ENCODE data around the gene C13orf46.
"Not testable (repeated sequence)": the region's sequence is repeated elsewhere in the genome, so short reads cannot be mapped to it uniquely, and the experiment has no call there.

Gene C13orf46

DNA sequence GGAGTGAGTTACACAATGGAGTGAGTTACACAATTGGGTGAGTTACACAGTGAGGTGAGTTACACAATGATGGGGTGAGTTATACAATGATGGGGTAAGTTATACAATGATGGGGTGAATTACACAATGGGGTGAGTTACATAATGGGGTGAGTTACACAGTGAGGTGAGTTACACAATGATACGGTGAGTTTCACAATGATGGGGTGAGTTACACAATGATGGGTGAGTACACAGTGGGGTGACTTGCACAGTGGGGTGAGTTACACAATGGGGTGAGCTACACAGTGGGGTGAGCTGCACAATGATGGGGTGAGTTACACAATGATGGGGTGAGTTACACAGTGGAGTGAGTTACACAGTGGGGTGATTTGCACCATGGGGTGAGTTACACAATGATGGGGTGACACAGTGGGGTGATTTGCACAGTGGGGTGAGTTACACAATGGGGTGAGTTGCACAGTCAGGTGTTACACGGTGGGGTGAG, 57.5 kb downstream of the C13orf46 start:
- POLR2A ChIA-PET, result no interaction called here
- CTCF ChIA-PET, result no interaction called here
- no peak for DNase-seq (ENCODE audit: extremely low spot score)

DNA sequence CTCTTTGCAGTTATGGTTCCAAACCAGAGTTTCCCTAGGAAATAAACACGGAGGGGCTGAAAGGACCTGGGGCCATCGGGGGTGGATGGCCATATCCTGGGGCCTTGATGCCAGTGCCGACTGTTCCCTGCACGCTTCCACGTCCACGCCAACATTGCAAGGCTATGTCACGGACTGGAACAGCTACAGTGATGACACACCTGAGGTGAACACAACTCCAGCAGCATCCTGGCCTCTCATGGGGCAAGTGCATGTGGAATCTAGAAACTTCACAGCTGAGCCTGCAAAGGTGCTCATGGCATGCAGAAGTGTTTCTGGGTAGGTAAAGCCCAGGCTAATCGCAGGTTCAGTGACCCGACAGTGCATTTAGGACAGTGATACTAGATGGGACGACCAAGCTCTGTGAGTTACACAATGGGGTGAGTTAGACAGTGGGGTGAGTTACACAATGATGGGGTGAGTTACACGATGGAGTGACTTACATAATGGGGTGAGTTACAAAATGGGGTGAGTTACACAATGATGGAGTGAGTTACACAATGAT, 58.0 kb downstream of the C13orf46 start:
- ChIA-PET CTCF (no interaction called here), POLR2A (no interaction called here)
- no peak for DNase-seq (ENCODE audit: extremely low spot score)
- no peak for TF ChIP-seq HDGF (IDR thresholded peaks at IDR 0.05; ENCODE audit: borderline replicate concordance)
- TF ChIP-seq ELF4 (IDR thresholded peaks at IDR 0.05), result no peak
- TF ChIP-seq ARNT (IDR thresholded peaks at IDR 0.05), result no peak

More for the DNA sequence above, 57.5 kb downstream of the C13orf46 start:
- TF ChIP-seq ARNT (IDR thresholded peaks at IDR 0.05) (no peak), ELF4 (IDR thresholded peaks at IDR 0.05) (no peak), FOXA1 (IDR thresholded peaks at IDR 0.05) (no peak)

DNA sequence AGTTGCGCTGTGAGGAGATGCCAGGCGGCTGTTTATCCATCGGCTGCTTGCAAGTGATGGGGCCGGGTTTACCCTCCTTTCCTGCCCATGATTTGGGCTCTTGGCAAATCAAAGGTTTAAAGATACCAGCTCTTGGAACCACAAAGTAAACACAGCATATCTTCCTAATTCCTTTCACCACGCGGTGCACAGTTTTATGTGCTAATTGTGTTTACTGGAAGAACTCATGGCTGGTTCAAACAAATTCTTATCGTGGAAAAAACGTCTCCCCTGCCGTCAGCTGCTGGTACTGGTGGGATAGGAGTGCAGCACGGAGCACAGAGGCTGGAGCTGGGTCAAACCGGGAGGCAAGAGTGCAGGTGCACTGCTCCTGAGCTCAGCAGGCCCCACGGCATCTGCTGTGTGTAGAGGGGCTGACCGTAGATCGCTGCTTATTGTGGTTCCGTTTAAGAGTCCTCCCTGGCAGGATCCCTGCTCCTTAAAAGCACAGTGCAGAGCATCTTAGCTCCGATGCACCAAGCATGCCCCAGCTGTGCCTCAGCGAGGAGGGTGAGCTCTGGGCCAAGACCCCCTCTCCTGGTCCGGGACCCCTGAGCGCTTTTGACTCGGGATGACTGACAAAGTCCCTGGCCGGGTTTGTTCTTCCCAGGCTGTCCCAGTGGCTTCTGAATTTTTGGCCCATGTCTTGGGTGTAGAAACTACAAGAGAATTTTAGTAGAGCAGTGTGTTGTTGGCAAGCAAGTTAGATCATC, 58.7 kb downstream of the C13orf46 start:
- TF ChIP-seq ELF4 (IDR thresholded peaks at IDR 0.05), result no peak
- no peak for TF ChIP-seq PKNOX1 (IDR thresholded peaks at IDR 0.05)
- TF ChIP-seq FOXA1 (IDR thresholded peaks at IDR 0.05), result no peak
- TF ChIP-seq SP1 (IDR thresholded peaks at IDR 0.05), result no peak
- TF ChIP-seq SUZ12 (IDR thresholded peaks at IDR 0.05), result no peak
- no peak for TF ChIP-seq HDGF (IDR thresholded peaks at IDR 0.05; ENCODE audit: borderline replicate concordance)
- TF ChIP-seq FOXK2 (IDR thresholded peaks at IDR 0.05), result no peak
- TF ChIP-seq BHLHE40 (IDR thresholded peaks at IDR 0.05; ENCODE audit: borderline replicate concordance), result no peak
- TF ChIP-seq ARNT (IDR thresholded peaks at IDR 0.05), result no peak
- no peak for TF ChIP-seq ZNF384 (IDR thresholded peaks at IDR 0.05)
- TF ChIP-seq TARDBP (IDR thresholded peaks at IDR 0.05), result no peak
- ChIA-PET CTCF (no interaction called here), POLR2A (no interaction called here)
- DNase-seq (ENCODE audit: extremely low spot score), result no peak

- no peak for DNase-seq (ENCODE audit: extremely low spot score)
- TF ChIP-seq SUZ12 (IDR thresholded peaks at IDR 0.05), result no peak
- TF ChIP-seq PKNOX1 (IDR thresholded peaks at IDR 0.05), result no peak
- TF ChIP-seq FOXK2 (IDR thresholded peaks at IDR 0.05), result no peak
- TF ChIP-seq TARDBP (IDR thresholded peaks at IDR 0.05), result no peak
- no peak for TF ChIP-seq CTBP1 (IDR thresholded peaks at IDR 0.05; ENCODE audit: borderline replicate concordance)
- TF ChIP-seq ZNF384 (IDR thresholded peaks at IDR 0.05), result no peak
- TF ChIP-seq NFRKB (IDR thresholded peaks at IDR 0.05), result no peak
- POLR2A ChIA-PET, result no interaction called here
- CTCF ChIA-PET, result no interaction called here
Measured at GRCh38 chr13:113914333-113915011, 59.4 kb downstream of the C13orf46 start.

DNA sequence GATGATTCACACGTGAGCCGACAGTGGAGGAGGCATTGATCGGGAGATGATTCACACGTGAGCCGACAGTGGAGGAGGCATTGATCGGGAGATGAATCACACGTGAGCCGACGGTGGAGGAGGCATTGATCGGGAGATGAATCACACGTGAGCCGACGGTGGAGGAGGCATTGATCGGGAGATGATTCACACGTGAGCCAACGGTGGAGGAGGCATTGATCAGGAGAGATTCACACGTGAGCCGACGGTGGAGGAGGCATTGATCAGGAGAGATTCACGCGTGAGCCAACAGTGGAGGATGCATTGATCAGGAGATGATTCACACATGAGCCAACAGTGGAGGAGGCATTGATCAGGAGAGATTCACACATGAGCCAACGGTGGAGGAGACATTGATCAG, 60.0 kb downstream of the C13orf46 start:
- POLR2A ChIA-PET; CTCF ChIA-PET; DNase-seq (ENCODE audit: extremely low spot score): not testable (repeated sequence)

GRCh38 chr13:113913408-113913807, 60.5 kb downstream of the C13orf46 start:
- CTCF ChIA-PET; POLR2A ChIA-PET; DNase-seq (ENCODE audit: extremely low spot score): not testable (repeated sequence)

- no peak for DNase-seq (ENCODE audit: extremely low spot score)
Measured at GRCh38 chr13:113912596-113912995, 61.3 kb downstream of the C13orf46 start.

DNA sequence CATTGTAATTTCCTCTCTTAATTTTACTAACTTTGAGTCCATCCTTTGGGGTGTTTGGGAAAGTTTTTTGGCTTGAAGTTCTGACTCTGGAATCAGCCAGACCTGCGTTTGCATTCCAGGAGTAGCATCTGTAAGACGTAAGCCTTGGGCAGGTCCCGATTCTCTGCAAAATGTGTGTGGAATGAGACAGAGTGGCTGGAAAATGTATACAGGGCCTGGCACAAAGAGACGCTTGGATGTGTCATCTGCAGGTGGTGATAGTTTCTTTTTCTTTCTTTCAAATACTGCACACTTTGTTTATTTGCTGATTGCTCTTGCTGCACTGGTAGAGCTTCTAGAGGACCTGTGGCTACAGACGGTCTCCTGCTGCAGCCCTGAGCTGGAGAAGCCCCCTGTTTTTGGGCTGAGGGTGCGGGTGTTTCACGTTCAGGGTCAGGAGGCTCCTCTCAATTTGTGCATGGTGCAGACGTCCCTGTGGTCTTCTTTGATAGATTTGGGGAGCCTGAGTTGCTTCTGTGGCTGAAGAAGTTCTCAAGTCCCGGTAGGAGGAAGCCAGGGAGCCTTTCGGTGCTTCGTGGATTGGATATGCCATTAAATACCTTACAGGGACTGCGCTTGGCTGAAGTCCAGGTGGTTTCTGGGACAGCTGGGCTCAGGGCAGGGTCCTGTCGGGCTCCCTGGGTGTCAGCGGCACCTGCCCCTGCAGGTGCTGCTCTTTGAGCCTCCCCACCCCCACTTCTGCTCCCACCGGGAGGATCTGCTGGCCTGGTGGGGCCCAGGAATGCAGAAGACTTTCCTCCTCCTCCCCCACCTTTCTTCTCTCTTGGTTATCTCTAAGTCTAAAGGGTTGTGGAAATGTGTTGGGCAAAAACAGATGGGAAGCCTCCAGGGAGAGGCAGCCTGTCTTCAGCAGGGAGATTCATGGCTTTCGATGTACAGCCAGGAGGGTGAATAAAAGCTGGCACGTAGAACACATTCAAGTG, 66.0 kb downstream of the C13orf46 start:
- ChIA-PET POLR2A (no interaction called here), CTCF (no interaction called here)
- no peak for DNase-seq (ENCODE audit: extremely low spot score)
- TF ChIP-seq ZNF384 (IDR thresholded peaks at IDR 0.05) (no peak), SP1 (IDR thresholded peaks at IDR 0.05) (no peak), PKNOX1 (IDR thresholded peaks at IDR 0.05) (no peak; the same call in 1 of the 2 replicates), BHLHE40 (IDR thresholded peaks at IDR 0.05; ENCODE audit: borderline replicate concordance) (no peak), ELF4 (IDR thresholded peaks at IDR 0.05) (no peak), L3MBTL2 (conservative IDR thresholded peaks at IDR 0.05) (no peak), HDGF (IDR thresholded peaks at IDR 0.05; ENCODE audit: borderline replicate concordance) (no peak), FOXM1 (IDR thresholded peaks at IDR 0.05; ENCODE audit: borderline replicate concordance) (no peak), CTBP1 (IDR thresholded peaks at IDR 0.05; ENCODE audit: borderline replicate concordance) (no peak), TARDBP (IDR thresholded peaks at IDR 0.05) (no peak), ARNT (IDR thresholded peaks at IDR 0.05) (no peak), LEF1 (IDR thresholded peaks at IDR 0.05; ENCODE audit: borderline replicate concordance) (no peak), NFRKB (IDR thresholded peaks at IDR 0.05) (no peak), SUZ12 (IDR thresholded peaks at IDR 0.05) (no peak), FOXK2 (IDR thresholded peaks at IDR 0.05) (no peak), FOXA1 (IDR thresholded peaks at IDR 0.05) (no peak)

More at GRCh38 chr13:113912596-113912995, 61.3 kb downstream of the C13orf46 start:
- TF ChIP-seq FOXA1 (IDR thresholded peaks at IDR 0.05), result no peak
- no peak for TF ChIP-seq L3MBTL2 (conservative IDR thresholded peaks at IDR 0.05)
- TF ChIP-seq SP1 (IDR thresholded peaks at IDR 0.05), result no peak
- TF ChIP-seq ELF4 (IDR thresholded peaks at IDR 0.05), result no peak
- CTCF ChIA-PET, result no interaction called here
- POLR2A ChIA-PET, result no interaction called here

Data from HEK293T (cell line).